Measurements from ENCODE around the gene SECISBP2.

Gene SECISBP2

GRCh38 chr9:89347651-89348050, 29.4 kb downstream of the SECISBP2 start:
- Histone ChIP-seq H3K4me1 (ENCODE audit: insufficient read depth, low read length) (no peaks in the 10 kb centered on the region), H3K36me3 (ENCODE audit: insufficient read depth, low read length) (peaks cover 46% of the 10 kb centered on the region), H3K9me3 (ENCODE audit: control insufficient read depth, insufficient read depth, low read length) (no peaks in the 10 kb centered on the region), H3K9ac (ENCODE audit: low read depth, low read length) (no peak overlapping the region)

GRCh38 chr9:89349607-89350006, 31.3 kb downstream of the SECISBP2 start:
- Histone ChIP-seq H3K9ac (ENCODE audit: low read depth, low read length) (no peak overlapping the region), H3K36me3 (ENCODE audit: insufficient read depth, low read length) (peaks cover 54% of the 10 kb centered on the region), H3K4me1 (ENCODE audit: insufficient read depth, low read length) (no peaks in the 10 kb centered on the region), H3K9me3 (ENCODE audit: control insufficient read depth, insufficient read depth, low read length) (no peaks in the 10 kb centered on the region)

GRCh38 chr9:89350988-89351557, 32.8 kb downstream of the SECISBP2 start:
- peaks cover 58% of the 10 kb centered on the region for H3K36me3 ChIP-seq (ENCODE audit: insufficient read depth, low read length)
- H3K9ac ChIP-seq (ENCODE audit: low read depth, low read length): no peak overlapping the region
- H3K4me1 ChIP-seq (ENCODE audit: insufficient read depth, low read length): no peaks in the 10 kb centered on the region
- H3K9me3 ChIP-seq (ENCODE audit: control insufficient read depth, insufficient read depth, low read length): no peaks in the 10 kb centered on the region

- Histone ChIP-seq H3K9ac (ENCODE audit: low read depth, low read length) (no peak overlapping the region), H3K36me3 (ENCODE audit: insufficient read depth, low read length) (peaks cover 53% of the 10 kb centered on the region), H3K4me1 (ENCODE audit: insufficient read depth, low read length) (no peaks in the 10 kb centered on the region), H3K9me3 (ENCODE audit: control insufficient read depth, insufficient read depth, low read length) (no peaks in the 10 kb centered on the region)
Measured at GRCh38 chr9:89351584-89352300, 33.4 kb downstream of the SECISBP2 start.

GRCh38 chr9:89352451-89352850, 34.2 kb downstream of the SECISBP2 start:
- H3K36me3 ChIP-seq (ENCODE audit: insufficient read depth, low read length): peaks cover 58% of the 10 kb centered on the region

GRCh38 chr9:89352874-89353649, 34.8 kb downstream of the SECISBP2 start:
- no peaks in the 10 kb centered on the region for H3K4me1 ChIP-seq (ENCODE audit: insufficient read depth, low read length)
- no peaks in the 10 kb centered on the region for H3K9me3 ChIP-seq (ENCODE audit: control insufficient read depth, insufficient read depth, low read length)
- H3K36me3 ChIP-seq (ENCODE audit: insufficient read depth, low read length): peaks cover 62% of the 10 kb centered on the region
- no peak overlapping the region for H3K9ac ChIP-seq (ENCODE audit: low read depth, low read length)

More at GRCh38 chr9:89352451-89352850, 34.2 kb downstream of the SECISBP2 start:
- Histone ChIP-seq H3K4me1 (ENCODE audit: insufficient read depth, low read length) (no peaks in the 10 kb centered on the region), H3K9ac (ENCODE audit: low read depth, low read length) (no peak overlapping the region), H3K9me3 (ENCODE audit: control insufficient read depth, insufficient read depth, low read length) (no peaks in the 10 kb centered on the region)

GRCh38 chr9:89353989-89354388, 35.7 kb downstream of the SECISBP2 start:
- H3K4me1 ChIP-seq (ENCODE audit: insufficient read depth, low read length): no peaks in the 10 kb centered on the region
- peaks cover 62% of the 10 kb centered on the region for H3K36me3 ChIP-seq (ENCODE audit: insufficient read depth, low read length)
- no peak overlapping the region for H3K9ac ChIP-seq (ENCODE audit: low read depth, low read length)
- no peaks in the 10 kb centered on the region for H3K9me3 ChIP-seq (ENCODE audit: control insufficient read depth, insufficient read depth, low read length)

GRCh38 chr9:89354471-89354870, 36.2 kb downstream of the SECISBP2 start:
- H3K4me1 ChIP-seq (ENCODE audit: insufficient read depth, low read length): no peaks in the 10 kb centered on the region
- no peaks in the 10 kb centered on the region for H3K9me3 ChIP-seq (ENCODE audit: control insufficient read depth, insufficient read depth, low read length)
- H3K9ac ChIP-seq (ENCODE audit: low read depth, low read length): no peak overlapping the region
- peaks cover 63% of the 10 kb centered on the region for H3K36me3 ChIP-seq (ENCODE audit: insufficient read depth, low read length)

- peaks cover 58% of the 10 kb centered on the region for H3K36me3 ChIP-seq (ENCODE audit: insufficient read depth, low read length)
- H3K9me3 ChIP-seq (ENCODE audit: control insufficient read depth, insufficient read depth, low read length): no peaks in the 10 kb centered on the region
- H3K9ac ChIP-seq (ENCODE audit: low read depth, low read length): no peak overlapping the region
- H3K4me1 ChIP-seq (ENCODE audit: insufficient read depth, low read length): no peaks in the 10 kb centered on the region
Measured at GRCh38 chr9:89356782-89357181, 38.5 kb downstream of the SECISBP2 start.

- Histone ChIP-seq H3K9me3 (ENCODE audit: control insufficient read depth, insufficient read depth, low read length) (no peaks in the 10 kb centered on the region), H3K4me1 (ENCODE audit: insufficient read depth, low read length) (no peaks in the 10 kb centered on the region), H3K36me3 (ENCODE audit: insufficient read depth, low read length) (peaks cover 56% of the 10 kb centered on the region), H3K9ac (ENCODE audit: low read depth, low read length) (no peak overlapping the region)
Measured at GRCh38 chr9:89357331-89358197, 39.3 kb downstream of the SECISBP2 start.

GRCh38 chr9:89358376-89358916, 40.1 kb downstream of the SECISBP2 start:
- H3K9ac ChIP-seq (ENCODE audit: low read depth, low read length): no peak overlapping the region
- H3K4me1 ChIP-seq (ENCODE audit: insufficient read depth, low read length): no peaks in the 10 kb centered on the region
- peaks cover 51% of the 10 kb centered on the region for H3K36me3 ChIP-seq (ENCODE audit: insufficient read depth, low read length)
- no peaks in the 10 kb centered on the region for H3K9me3 ChIP-seq (ENCODE audit: control insufficient read depth, insufficient read depth, low read length)

- Histone ChIP-seq H3K9me3 (ENCODE audit: control insufficient read depth, insufficient read depth, low read length) (no peaks in the 10 kb centered on the region), H3K36me3 (ENCODE audit: insufficient read depth, low read length) (peaks cover 50% of the 10 kb centered on the region), H3K9ac (ENCODE audit: low read depth, low read length) (no peak overlapping the region), H3K4me1 (ENCODE audit: insufficient read depth, low read length) (no peaks in the 10 kb centered on the region)
Measured at GRCh38 chr9:89358985-89359384, 40.7 kb downstream of the SECISBP2 start.

GRCh38 chr9:89359751-89360261, 41.5 kb downstream of the SECISBP2 start:
- H3K36me3 ChIP-seq (ENCODE audit: insufficient read depth, low read length): peaks cover 42% of the 10 kb centered on the region
- H3K9ac ChIP-seq (ENCODE audit: low read depth, low read length): no peak overlapping the region

GRCh38 chr9:89360465-89360864, 42.2 kb downstream of the SECISBP2 start:
- Histone ChIP-seq H3K9ac (ENCODE audit: low read depth, low read length) (no peak overlapping the region), H3K36me3 (ENCODE audit: insufficient read depth, low read length) (peaks cover 37% of the 10 kb centered on the region), H3K9me3 (ENCODE audit: control insufficient read depth, insufficient read depth, low read length) (no peaks in the 10 kb centered on the region), H3K4me1 (ENCODE audit: insufficient read depth, low read length) (no peaks in the 10 kb centered on the region)

More at GRCh38 chr9:89359751-89360261, 41.5 kb downstream of the SECISBP2 start:
- Histone ChIP-seq H3K9me3 (ENCODE audit: control insufficient read depth, insufficient read depth, low read length) (no peaks in the 10 kb centered on the region), H3K4me1 (ENCODE audit: insufficient read depth, low read length) (no peaks in the 10 kb centered on the region)
